GM12878 (cell line): Measurements from ENCODE around the gene HLA-A. TPM values are rescaled to one million over a fixed set of nuclear protein-coding genes. Genes with fewer than 3 reads are reported as not detected.

Experiments used
- ATAC-seq: fragments of 200-7000 bp; cut with Tn5 transposase; 3 replicates; pipeline ENCODE4 v1.9.1; 2020; ENCODE audit warnings: mild to moderate bottlenecking, moderate library complexity
- BruUV-seq: library from RNA; stranded (reverse); fragments of 400-500 nt; replicated peaks from 2 replicates; lab custom pipeline; 2021; lab: Mats Ljungman, UMichigan
- CTCF ChIA-PET: fragments of 300-600 bp; sonication (Branson Sonifier 250); formaldehyde crosslinking; extraction: SDS; loops from one replicate; lab custom pipeline; 2021; ENCODE audit warnings: inconsistent platforms; lab: Yijun Ruan, JAX
- POLR2A ChIA-PET: fragments of 350-600 bp; formaldehyde crosslinking; extraction: SDS; loops from one replicate; lab custom pipeline; 2021; ENCODE audit warnings: inconsistent platforms; lab: Charles Lee
- RAD21 ChIA-PET: fragments of 300-600 bp; sonication (Branson Sonifier 250); formaldehyde crosslinking; loops from one replicate; lab custom pipeline; 2023; ENCODE audit warnings: antibody characterized with exemption; ENCODE audit not compliant: unreplicated experiment; lab: Charles Lee
- SMC1A ChIA-PET: fragments of 300-600 bp; sonication (Branson Sonifier 250); formaldehyde crosslinking; loops from one replicate; lab custom pipeline; 2023; ENCODE audit not compliant: unreplicated experiment, uncharacterized antibody; lab: Charles Lee
- DNase-seq: peaks from one replicate; pipeline ENCODE4 v3.0.0-alpha.2; 2011; ENCODE audit warnings: low read depth, low spot score
- FAIRE-seq: peaks from 3 replicates; lab custom pipeline; 2011; peaks lifted over from hg19 to GRCh38; lab: Jason Lieb, UNC
- H2AFZ ChIP-seq: 2 replicates; pipeline ENCODE4 v1.6.0; 2011; ENCODE audit warnings: low read depth, low read length, control low read depth; ENCODE audit not compliant: control insufficient read depth
- H3K27ac ChIP-seq: 2 replicates; pipeline ENCODE4 v1.5.1; 2011; ENCODE audit warnings: control low read depth; ENCODE audit not compliant: control insufficient read depth, insufficient read depth
- H3K27me3 ChIP-seq, 2 experiments: replicated peaks in 1 of 2; 2 replicates each; pipeline versions ENCODE4 v1.6.0 to v1.6.1; 2011; ENCODE audit warnings: low read length in 1 of 2; ENCODE audit not compliant: control insufficient read depth in 2 of 2, insufficient read depth in 2 of 2
- H3K36me3 ChIP-seq, 2 experiments: 2 replicates each; pipeline ENCODE4 v1.5.1; 2011; ENCODE audit warnings: low read length in 1 of 2; ENCODE audit not compliant: control insufficient read depth in 2 of 2, insufficient read depth in 2 of 2
- H3K4me1 ChIP-seq: 2 replicates; pipeline ENCODE4 v1.6.1; 2011; ENCODE audit warnings: mild to moderate bottlenecking, low read length, moderate library complexity, mixed read lengths; ENCODE audit not compliant: control insufficient read depth, insufficient read depth
- H3K4me2 ChIP-seq: 2 replicates; pipeline ENCODE4 v1.6.0; 2011; ENCODE audit warnings: control low read depth; ENCODE audit not compliant: control insufficient read depth, insufficient read depth
- H3K4me3 ChIP-seq: fragments of 200-600 bp; sonication (generic); 2 replicates; pipeline ENCODE4 v1.5.1; 2016
- H3K79me2 ChIP-seq: 2 replicates; pipeline ENCODE4 v1.6.0; 2011; ENCODE audit warnings: low read length; ENCODE audit not compliant: control insufficient read depth, insufficient read depth
- H3K9ac ChIP-seq: 2 replicates; pipeline ENCODE4 v1.8.0; 2011; ENCODE audit warnings: low read length, control low read depth, mixed read lengths; ENCODE audit not compliant: control insufficient read depth, insufficient read depth
- H3K9me3 ChIP-seq: replicated peaks from 3 replicates; pipeline ENCODE4 v1.5.1; 2011; ENCODE audit warnings: mild to moderate bottlenecking, low read length; ENCODE audit not compliant: control insufficient read depth, insufficient read depth
- H4K20me1 ChIP-seq: 2 replicates; pipeline ENCODE4 v1.6.0; 2011; ENCODE audit not compliant: control insufficient read depth, insufficient read depth
- BMI1 ChIP-seq: fragments of 450-650 bp; IDR thresholded peaks from 2 replicates; pipeline ENCODE4 v1.6.1; 2016; ENCODE audit warnings: mild to moderate bottlenecking, moderate library complexity, borderline replicate concordance
- CHD1 ChIP-seq: IDR thresholded peaks from 2 replicates; pipeline ENCODE4 v1.6.1; 2012; ENCODE audit warnings: low read depth, low read length, improper control_type of control experiment
- EZH2 ChIP-seq: IDR thresholded peaks from 2 replicates; pipeline ENCODE4 v1.6.1; 2012; ENCODE audit warnings: low read depth, mild to moderate bottlenecking, control low read depth, inconsistent platforms, low read length, borderline replicate concordance; ENCODE audit not compliant: control insufficient read depth
- FOS ChIP-seq: IDR thresholded peaks from 3 replicates; pipeline ENCODE4 v1.6.1; 2011; ENCODE audit warnings: borderline replicate concordance; ENCODE audit not compliant: insufficient read length; ENCODE audit errors: extremely low read depth
- NFIC ChIP-seq: IDR thresholded peaks from 2 replicates; pipeline ENCODE4 v1.6.1; 2012; ENCODE audit warnings: low read depth, mild to moderate bottlenecking, inconsistent platforms, low read length, moderate library complexity
- NFYB ChIP-seq: IDR thresholded peaks from 2 replicates; pipeline ENCODE4 v1.6.1; 2011; ENCODE audit warnings: low read depth, mild to moderate bottlenecking, low read length, improper control_type of control experiment, moderate library complexity; ENCODE audit not compliant: insufficient read depth
- NR2C1 ChIP-seq: fragments of 450-650 bp; IDR thresholded peaks from 2 replicates; pipeline ENCODE4 v1.6.1; 2017; ENCODE audit warnings: antibody characterized with exemption, mild to moderate bottlenecking, moderate library complexity
- RAD21 ChIP-seq: IDR thresholded peaks from 2 replicates; pipeline ENCODE4 v1.6.1; 2011; ENCODE audit warnings: mild to moderate bottlenecking, low read depth, low read length, moderate library complexity; ENCODE audit not compliant: insufficient read depth
- RAD51 ChIP-seq: fragments of 450-650 bp; IDR thresholded peaks from 2 replicates; pipeline ENCODE4 v1.6.1; 2016; ENCODE audit warnings: moderate library complexity, mild to moderate bottlenecking, inconsistent platforms
- RCOR1 ChIP-seq: conservative IDR thresholded peaks from 2 replicates; pipeline ENCODE4 v1.6.1; 2012; ENCODE audit warnings: low read depth, low read length, improper control_type of control experiment
- TCF7 ChIP-seq: IDR thresholded peaks from 2 replicates; pipeline ENCODE4 v1.6.1; 2014; ENCODE audit warnings: antibody characterized with exemption, borderline replicate concordance
- ZBED1 ChIP-seq: IDR thresholded peaks from 2 replicates; pipeline ENCODE4 v1.6.1; 2016; ENCODE audit warnings: borderline replicate concordance
- ZNF274 ChIP-seq: IDR thresholded peaks from one replicate; pipeline ENCODE4 v1.8.0; 2011; ENCODE audit not compliant: insufficient read length, insufficient read depth
- ZNF622 ChIP-seq: fragments of 450-650 bp; IDR thresholded peaks from 2 replicates; pipeline ENCODE4 v1.6.1; 2017; ENCODE audit warnings: mild to moderate bottlenecking, inconsistent platforms
- WGBS: methylation state at CpG from one replicate; pipeline ENCODE4 v1.1.6; 2016; ENCODE audit warnings: low lambda C conversion rate; ENCODE audit not compliant: insufficient replicate concordance, insufficient coverage; ENCODE audit errors: missing lambda C conversion rate; 5-methylcytosine and 5-hydroxymethylcytosine counted together
- in situ Hi-C: fragments of 300-500 bp; cut with MboI; formaldehyde crosslinking; loops from 9 replicates; pipeline ENCODE4 v1.14.3; 2018; ENCODE audit warnings: mixed read lengths
- intact Hi-C: fragments of 100-400 bp; cut with micrococcal nuclease; formaldehyde crosslinking; loops from one replicate; pipeline ENCODE4 v1.14.2; 2022; ENCODE audit not compliant: unreplicated experiment
- polyA plus RNA-seq, 11 experiments: library from polyadenylated mRNA; depleted of rRNA in 4 of 11; unstranded in 6 of 11; stranded (reverse) in 5 of 11; fragments of >200 nt; fragmentation: Nextera tagmentation in 4 of 11; fragmentation: Illumina TruSeq in 1 of 11; extraction: Ambion mirVana in 4 of 11; extraction: Trizol in 1 of 11; gene quantifications; 1 replicate in 1 of 11; 2 replicates in 10 of 11; pipeline versions ENCODE4 v1.2.1 to v1.2.3, GENCODE V29; 2011 to 2016; ENCODE audit warnings: inconsistent platforms in 2 of 11, missing spikeins in 2 of 11, low read depth in 1 of 11
- total RNA-seq, 4 experiments: library from RNA; depleted of rRNA in 3 of 4; stranded (reverse); fragments of >200 nt in 3 of 4; fragmentation: Illumina TruSeq in 1 of 4; extraction: Trizol in 1 of 4; gene quantifications; 2 replicates each; pipeline versions ENCODE4 v1.2.1 to v1.2.3, GENCODE V29; 2013 to 2021
- TF ChIP-seq, protein P1 (sequence below): fragments of 450-650 bp; IDR thresholded peaks from 2 replicates; pipeline ENCODE4 v1.6.1; 2017; ENCODE audit warnings: mild to moderate bottlenecking, low read depth, inconsistent platforms; ENCODE audit not compliant: poor library complexity, severe bottlenecking

The HLA-A gene
- total and polyA plus RNA-seq, 10 of the 15 experiments (the other 5 are each of a cell fraction or from before 2014, with no cell fraction given), result 129 to 1,155 (median 749) TPM

DNA sequence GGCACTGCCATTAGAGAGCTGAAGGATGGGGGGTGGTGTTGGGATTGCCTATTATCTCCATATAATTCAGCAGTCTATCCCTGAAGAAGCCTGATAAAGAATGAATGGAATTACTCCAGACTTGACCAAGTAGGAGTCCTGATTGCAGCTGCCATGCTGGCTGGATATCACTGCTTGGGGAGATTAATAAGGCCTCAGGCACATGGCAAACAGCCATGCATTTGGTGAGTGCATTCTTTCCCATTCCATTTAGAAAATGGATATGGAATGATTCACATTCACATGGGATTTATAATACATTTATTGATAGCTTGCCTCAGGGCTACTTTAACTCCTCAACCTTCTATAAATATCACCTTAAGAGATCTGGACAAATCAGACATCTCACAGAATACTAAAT, 49.6 kb upstream of the HLA-A start:
- in situ Hi-C loops, result no loop called here
- Histone ChIP-seq H3K9ac (no peak overlapping the region), H3K9me3 (no peaks in the 10 kb centered on the region), H3K79me2 (peaks cover 2% of the 10 kb centered on the region), H3K27ac (no peak overlapping the region), H3K4me3 (no peak overlapping the region), H3K4me2 (no peak overlapping the region), H3K36me3 (peaks cover 0 to 3% of the 10 kb centered on the region in 2 experiments; a peak in 1 of 4 replicates), H3K27me3 (no peaks in the 10 kb centered on the region), H3K4me1 (no peaks in the 10 kb centered on the region), H4K20me1 (no peaks in the 10 kb centered on the region)
- POLR2A ChIA-PET, result no interaction called here
- FAIRE-seq, result no peak
- no peak for ATAC-seq
- no TSS peak for BruUV-seq
- intact Hi-C loops, result no loop called here
- TF ChIP-seq NR2C1 (no peak), TCF7 (no peak), ZNF622 (no peak), RAD51 (no peak), FOS (no peak), EZH2 (no peak)
- TF ChIP-seq, all 136 proteins: peak for 0
- no peak overlapping the region for H2AFZ ChIP-seq
- ChIA-PET RAD21 (no interaction called here), CTCF (no interaction called here), SMC1A (no interaction called here)
- DNase-seq, result no peak

- H3K27me3 ChIP-seq, result no peaks in the 10 kb centered on the region
- RAD21 ChIA-PET, result no interaction called here
- TF ChIP-seq CHD1, result no peak
- no peak for TF ChIP-seq ZBED1
- no peak for TF ChIP-seq BMI1
- no peak for TF ChIP-seq RAD21
- TF ChIP-seq, protein P1, sequence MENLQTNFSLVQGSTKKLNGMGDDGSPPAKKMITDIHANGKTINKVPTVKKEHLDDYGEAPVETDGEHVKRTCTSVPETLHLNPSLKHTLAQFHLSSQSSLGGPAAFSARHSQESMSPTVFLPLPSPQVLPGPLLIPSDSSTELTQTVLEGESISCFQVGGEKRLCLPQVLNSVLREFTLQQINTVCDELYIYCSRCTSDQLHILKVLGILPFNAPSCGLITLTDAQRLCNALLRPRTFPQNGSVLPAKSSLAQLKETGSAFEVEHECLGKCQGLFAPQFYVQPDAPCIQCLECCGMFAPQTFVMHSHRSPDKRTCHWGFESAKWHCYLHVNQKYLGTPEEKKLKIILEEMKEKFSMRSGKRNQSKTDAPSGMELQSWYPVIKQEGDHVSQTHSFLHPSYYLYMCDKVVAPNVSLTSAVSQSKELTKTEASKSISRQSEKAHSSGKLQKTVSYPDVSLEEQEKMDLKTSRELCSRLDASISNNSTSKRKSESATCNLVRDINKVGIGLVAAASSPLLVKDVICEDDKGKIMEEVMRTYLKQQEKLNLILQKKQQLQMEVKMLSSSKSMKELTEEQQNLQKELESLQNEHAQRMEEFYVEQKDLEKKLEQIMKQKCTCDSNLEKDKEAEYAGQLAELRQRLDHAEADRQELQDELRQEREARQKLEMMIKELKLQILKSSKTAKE, result no peak
- no peak for TF ChIP-seq NFIC
- no peak for TF ChIP-seq RCOR1
- TF ChIP-seq NFYB, result no peak
- no peak for TF ChIP-seq ZNF274
- H3K4me1 ChIP-seq, result no peaks in the 10 kb centered on the region
- WGBS, result 95% methylated on average over 3 of the region's 3 CpGs
- intact Hi-C loops (no loop called here), in situ Hi-C loops (no loop called here)
- no peaks in the 10 kb centered on the region for H3K36me3 ChIP-seq
- H3K27ac ChIP-seq, result no peak overlapping the region
- H3K4me3 ChIP-seq, result no peak overlapping the region
- no peaks in the 10 kb centered on the region for H3K9me3 ChIP-seq
- BruUV-seq, result no TSS peak
- SMC1A ChIA-PET, result interaction anchor here (1.2 kb wide), 2 partner anchors 8 to 47 kb away, joined by 3 read pairs; no protein-coding TSS in a partner anchor
- no peak overlapping the region for H3K4me2 ChIP-seq
- FAIRE-seq (no peak), DNase-seq (no peak), ATAC-seq (no peak)
- H3K79me2 ChIP-seq, result no peaks in the 10 kb centered on the region
- no peak overlapping the region for H2AFZ ChIP-seq
- POLR2A ChIA-PET, result no interaction called here
- H4K20me1 ChIP-seq, result no peaks in the 10 kb centered on the region
- CTCF ChIA-PET, result no interaction called here
- no peak overlapping the region for H3K9ac ChIP-seq
Measured at GRCh38 chr6:29899281-29899680, 43.1 kb upstream of the HLA-A start.
